ENCODE measurements around the gene FSD1. TPM values are rescaled to one million over a fixed set of nuclear protein-coding genes. Genes with fewer than 3 reads are reported as not detected.

Gene FSD1
- polyA plus RNA-seq, 1 experiment: 6.8 TPM

DNA sequence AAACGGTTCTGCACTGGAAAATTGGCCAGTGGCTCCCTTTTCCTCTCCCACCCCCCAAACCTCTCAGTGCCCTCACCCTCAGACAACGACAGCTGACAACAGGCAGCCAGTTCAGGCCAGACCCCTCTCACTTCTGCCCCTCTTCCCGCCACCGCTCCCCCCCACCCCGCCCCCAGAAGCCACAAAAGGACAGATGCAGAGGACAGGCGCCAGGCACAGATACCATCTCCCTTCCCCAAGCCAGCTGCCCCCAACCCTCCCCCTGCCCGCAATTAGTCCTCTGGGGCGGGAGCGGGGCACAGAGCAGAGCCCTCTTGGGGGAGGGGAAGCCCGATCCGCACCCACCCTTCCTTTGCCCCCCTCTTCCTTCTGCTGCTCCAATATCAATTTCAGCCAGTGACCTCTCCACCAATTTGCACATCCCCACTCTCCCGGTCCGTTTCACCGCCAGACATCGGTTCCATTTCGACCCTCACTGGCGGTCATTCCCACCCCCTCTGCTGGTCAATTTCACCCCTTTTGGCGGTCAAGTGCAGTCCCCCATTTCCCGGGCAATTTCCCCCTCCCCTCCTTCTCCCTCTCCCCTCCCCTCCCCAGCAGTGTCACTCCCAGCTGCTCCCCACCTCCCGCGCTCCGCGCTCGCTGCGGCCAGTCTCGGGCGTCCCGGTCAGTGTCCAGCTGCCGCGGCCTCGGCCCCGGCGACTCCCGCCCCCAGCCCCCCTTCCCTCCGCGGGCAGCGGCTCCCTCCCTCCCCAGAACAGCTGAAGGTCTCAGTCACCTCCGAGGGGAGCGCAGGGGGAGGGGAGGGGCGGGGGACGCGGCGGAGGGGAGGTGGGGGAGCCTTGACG lies 25.8 kb upstream of the FSD1 start, which contains the start of gene SHD:
Gene SHD, plus strand, starts transcription at position 848 of the 848 bp plus-strand sequence. CDS start 798 bp downstream, outside the sequence.
- peaks cover 31% of the 10 kb centered on the region for H3K27me3 ChIP-seq (ENCODE audit: control insufficient read depth, insufficient read depth, low read length)
- no peak for DNase-seq (ENCODE audit: low read depth, low spot score)
- H3K4me3 ChIP-seq (ENCODE audit: low read depth, low read length): 0 out of 2 replicates have a peak within 1 kb of the TSS, but pooled peaks have one; percentile 13
- peaks cover 3% of the 10 kb centered on the region; the same call in 1 of the 2 replicates for H3K9me3 ChIP-seq (ENCODE audit: control insufficient read depth, insufficient read depth, low read length)
- no peak within 1 kb of the TSS for H3K27ac ChIP-seq (ENCODE audit: low read depth, low read length)
- ChIA-PET CTCF (interaction anchor here (3.2 kb wide), 1 partner anchor 12 kb away, joined by 14 read pairs; no protein-coding TSS in a partner anchor), POLR2A (no interaction called here)
- TF ChIP-seq, protein P1, sequence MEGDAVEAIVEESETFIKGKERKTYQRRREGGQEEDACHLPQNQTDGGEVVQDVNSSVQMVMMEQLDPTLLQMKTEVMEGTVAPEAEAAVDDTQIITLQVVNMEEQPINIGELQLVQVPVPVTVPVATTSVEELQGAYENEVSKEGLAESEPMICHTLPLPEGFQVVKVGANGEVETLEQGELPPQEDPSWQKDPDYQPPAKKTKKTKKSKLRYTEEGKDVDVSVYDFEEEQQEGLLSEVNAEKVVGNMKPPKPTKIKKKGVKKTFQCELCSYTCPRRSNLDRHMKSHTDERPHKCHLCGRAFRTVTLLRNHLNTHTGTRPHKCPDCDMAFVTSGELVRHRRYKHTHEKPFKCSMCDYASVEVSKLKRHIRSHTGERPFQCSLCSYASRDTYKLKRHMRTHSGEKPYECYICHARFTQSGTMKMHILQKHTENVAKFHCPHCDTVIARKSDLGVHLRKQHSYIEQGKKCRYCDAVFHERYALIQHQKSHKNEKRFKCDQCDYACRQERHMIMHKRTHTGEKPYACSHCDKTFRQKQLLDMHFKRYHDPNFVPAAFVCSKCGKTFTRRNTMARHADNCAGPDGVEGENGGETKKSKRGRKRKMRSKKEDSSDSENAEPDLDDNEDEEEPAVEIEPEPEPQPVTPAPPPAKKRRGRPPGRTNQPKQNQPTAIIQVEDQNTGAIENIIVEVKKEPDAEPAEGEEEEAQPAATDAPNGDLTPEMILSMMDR (IDR thresholded peaks at IDR 0.05; ENCODE audit: low read depth, low read length): no peak

DNA sequence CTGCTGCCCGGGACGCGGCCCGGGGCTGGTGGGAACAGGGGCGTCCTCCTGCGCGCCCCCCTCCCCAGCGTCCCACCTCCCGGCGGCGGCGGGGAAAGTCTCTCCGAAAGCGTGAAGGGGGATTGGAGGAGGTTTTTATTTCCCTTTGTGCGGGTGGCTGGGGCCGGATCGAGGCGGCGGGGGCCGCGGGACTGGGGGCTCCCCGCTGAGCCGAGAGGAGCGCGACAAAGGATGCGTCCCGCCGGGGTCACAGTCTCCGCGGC lies 25.2 kb upstream of the FSD1 start:
- no peak overlapping the region for H3K27ac ChIP-seq (ENCODE audit: low read depth, low read length)
- ChIA-PET POLR2A (no interaction called here), CTCF (no interaction called here)
- peaks cover 3% of the 10 kb centered on the region; the same call in 1 of the 2 replicates for H3K9me3 ChIP-seq (ENCODE audit: control insufficient read depth, insufficient read depth, low read length)
- H3K4me3 ChIP-seq (ENCODE audit: low read depth, low read length): no peak overlapping the region
- TF ChIP-seq, protein P1 (IDR thresholded peaks at IDR 0.05; ENCODE audit: low read depth, low read length): no peak
- DNase-seq (ENCODE audit: low read depth, low spot score): no peak
- peaks cover 32% of the 10 kb centered on the region for H3K27me3 ChIP-seq (ENCODE audit: control insufficient read depth, insufficient read depth, low read length)

DNA sequence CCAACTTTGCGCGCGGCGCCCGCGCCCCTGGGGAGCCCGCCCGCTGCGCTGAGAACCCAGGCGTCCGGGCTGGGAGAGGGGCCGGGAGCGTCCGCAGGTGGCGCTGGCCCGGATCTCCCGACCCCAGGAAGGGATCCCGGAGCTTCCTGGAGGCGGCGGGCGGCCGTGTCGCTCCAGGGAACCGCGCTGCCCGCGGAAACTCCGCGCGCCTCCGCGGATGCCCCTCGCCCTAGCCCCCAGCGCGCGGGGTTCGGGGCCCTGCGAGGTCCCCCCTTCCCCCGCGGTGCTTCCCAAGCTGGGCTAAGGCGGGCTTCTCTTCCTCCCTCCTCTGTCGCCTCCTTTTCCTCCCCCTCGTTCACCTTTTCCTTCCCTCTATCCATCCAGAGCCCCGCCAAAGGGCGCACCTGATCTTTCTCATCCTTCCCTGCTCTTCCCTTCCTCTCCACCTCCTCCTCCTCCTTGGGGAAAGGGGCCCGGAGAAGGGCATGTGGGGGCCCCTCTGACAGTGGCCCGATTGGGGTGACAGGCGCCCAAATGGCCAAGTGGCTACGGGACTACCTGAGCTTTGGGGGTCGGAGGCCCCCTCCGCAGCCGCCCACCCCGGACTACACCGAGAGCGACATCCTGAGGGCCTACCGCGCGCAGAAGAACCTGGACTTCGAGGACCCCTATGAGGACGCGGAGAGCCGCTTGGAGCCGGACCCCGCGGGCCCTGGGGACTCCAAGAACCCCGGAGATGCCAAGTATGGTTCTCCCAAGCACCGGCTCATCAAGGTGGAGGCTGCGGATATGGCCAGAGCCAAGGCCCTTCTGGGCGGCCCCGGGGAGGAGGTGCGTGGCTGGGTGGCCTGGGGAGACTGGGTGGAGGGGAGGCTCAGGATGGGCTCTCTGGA lies 24.6 kb upstream of the FSD1 start:
- CTCF ChIA-PET: no interaction called here

DNA sequence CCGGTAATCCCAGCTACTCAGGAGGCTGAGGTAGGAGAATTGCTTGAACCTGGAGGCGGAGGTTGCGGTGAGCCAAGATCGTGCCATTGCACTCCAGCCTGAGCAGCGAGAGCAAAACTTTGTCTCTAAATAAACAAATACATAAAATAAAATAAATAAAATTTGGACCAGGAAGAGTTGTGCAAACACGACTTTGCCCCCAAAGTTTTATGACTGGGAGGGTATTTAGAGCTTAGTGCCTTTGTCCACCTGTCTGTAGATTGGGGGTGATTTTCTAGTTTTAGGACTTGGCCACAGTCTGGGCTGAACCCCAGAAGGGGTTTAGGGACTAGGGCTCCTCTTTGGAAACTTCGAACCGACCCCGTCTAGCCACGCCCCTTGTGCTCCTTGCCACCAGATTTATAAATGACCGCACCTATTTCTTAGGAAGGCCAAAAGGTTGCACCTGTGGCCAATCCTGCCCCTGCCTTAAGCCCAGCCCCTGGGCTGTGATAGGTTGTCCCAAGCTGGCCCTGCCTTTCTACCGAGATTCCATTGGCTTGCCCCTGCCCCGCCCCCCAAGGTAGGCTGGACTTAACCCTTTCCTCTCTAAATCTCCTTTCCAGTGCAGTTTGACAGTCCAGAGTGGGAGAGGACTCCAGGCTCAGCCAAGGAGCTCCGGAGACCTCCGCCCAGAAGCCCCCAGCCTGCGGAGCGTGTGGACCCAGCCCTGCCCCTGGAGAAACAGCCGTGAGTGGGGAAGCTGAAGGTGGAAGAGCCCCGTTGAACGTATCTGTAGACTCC lies 20.0 kb upstream of the FSD1 start:
- H3K27ac ChIP-seq (ENCODE audit: low read depth, low read length): no peak overlapping the region
- POLR2A ChIA-PET: interaction anchor here (0.5 to 0.6 kb wide), 2 partner anchors 44 to 186 kb away, joined by 3 to 6 read pairs; no protein-coding TSS in a partner anchor
- no peak overlapping the region for H3K4me3 ChIP-seq (ENCODE audit: low read depth, low read length)
- CTCF ChIA-PET: interaction anchor here (0.5 to 0.6 kb wide), 2 partner anchors 63 to 145 kb away, joined by 3 to 8 read pairs; no protein-coding TSS in a partner anchor
- TF ChIP-seq, protein P1 (IDR thresholded peaks at IDR 0.05; ENCODE audit: low read depth, low read length): no peak
- no peak for DNase-seq (ENCODE audit: low read depth, low spot score)
- peaks cover 3% of the 10 kb centered on the region; the same call in 1 of the 2 replicates for H3K9me3 ChIP-seq (ENCODE audit: control insufficient read depth, insufficient read depth, low read length)
- peaks cover 30% of the 10 kb centered on the region for H3K27me3 ChIP-seq (ENCODE audit: control insufficient read depth, insufficient read depth, low read length)

More for the DNA sequence above, 24.6 kb upstream of the FSD1 start:
- no peak for DNase-seq (ENCODE audit: low read depth, low spot score)
- Histone ChIP-seq H3K4me3 (ENCODE audit: low read depth, low read length) (no peak overlapping the region), H3K27me3 (ENCODE audit: control insufficient read depth, insufficient read depth, low read length) (peaks cover 37% of the 10 kb centered on the region), H3K27ac (ENCODE audit: low read depth, low read length) (no peak overlapping the region), H3K9me3 (ENCODE audit: control insufficient read depth, insufficient read depth, low read length) (peaks cover 3% of the 10 kb centered on the region; the same call in 1 of the 2 replicates)
- TF ChIP-seq, protein P1 (IDR thresholded peaks at IDR 0.05; ENCODE audit: low read depth, low read length): no peak
- POLR2A ChIA-PET: no interaction called here

Measured in AG04450 (cell line).